Vagina (tissue), 2 donors: Measurements from ENCODE around the gene CCDC154. TPM values are rescaled to one million over a fixed set of nuclear protein-coding genes. Genes with fewer than 3 reads are reported as not detected.

Source experiments
- DNase-seq, 2 donors: peaks; one replicate each; pipeline ENCODE4 v3.0.0-alpha.2; 2017; ENCODE audit errors: extremely low spot score in 2 of 2
- H3K27ac ChIP-seq: fragments of 200-600 bp; sonication (generic); one replicate; pipeline ENCODE4 v1.5.1; 2019
- H3K27me3 ChIP-seq: fragments of 200-600 bp; sonication (generic); one replicate; pipeline ENCODE4 v1.5.1; 2019
- H3K36me3 ChIP-seq, 2 donors: fragments of 200-600 bp; sonication (generic); one replicate each; pipeline ENCODE4 v1.5.1; 2017 to 2019
- H3K4me1 ChIP-seq: fragments of 200-600 bp; sonication (generic); one replicate; pipeline ENCODE4 v1.5.1; 2019
- H3K4me3 ChIP-seq, 2 donors: fragments of 200-600 bp; sonication (generic); 1 replicate in 1 of 2; 2 replicates in 1 of 2; pipeline ENCODE4 v1.5.1; 2016 to 2019
- H3K9me3 ChIP-seq: fragments of 200-600 bp; sonication (generic); one replicate; pipeline ENCODE4 v1.5.1; 2019
- POLR2A ChIP-seq, 2 donors: fragments of 450-650 bp; IDR thresholded peaks; one replicate each; pipeline ENCODE4 v1.6.1; 2017; ENCODE audit warnings: antibody characterized with exemption in 2 of 2, mild to moderate bottlenecking in 2 of 2, moderate library complexity in 2 of 2
- POLR2AphosphoS5 ChIP-seq, 2 donors: sonication (generic); formaldehyde crosslinking; IDR thresholded peaks; one replicate each; pipeline ENCODE4 v1.9.0; 2017; ENCODE audit warnings: antibody characterized with exemption in 2 of 2, mild to moderate bottlenecking in 2 of 2, low read depth in 1 of 2; ENCODE audit not compliant: insufficient read depth in 1 of 2
- intact Hi-C: fragments of 100-400 bp; cut with DNase I; formaldehyde crosslinking; loops from one replicate; pipeline ENCODE4 v1.15.1; 2023
- total RNA-seq: library from RNA; depleted of rRNA; stranded (reverse); fragments of >200 nt; gene quantifications from one replicate; pipeline ENCODE4 v1.2.3, GENCODE V29; 2016
- TF ChIP-seq, protein P1 (sequence below), 3 experiments: fragments of 450-650 bp in 2 of 3; fragments of 200-600 bp in 1 of 3; sonication (generic) in 1 of 3; IDR thresholded peaks; one replicate each; pipeline ENCODE4 v1.5.1; 2017 to 2019; ENCODE audit warnings: antibody characterized with exemption in 3 of 3, mild to moderate bottlenecking in 2 of 3, moderate library complexity in 2 of 3

CCDC154 gene
- total RNA-seq, 1 donor from 2014 or later, result not detected

DNA sequence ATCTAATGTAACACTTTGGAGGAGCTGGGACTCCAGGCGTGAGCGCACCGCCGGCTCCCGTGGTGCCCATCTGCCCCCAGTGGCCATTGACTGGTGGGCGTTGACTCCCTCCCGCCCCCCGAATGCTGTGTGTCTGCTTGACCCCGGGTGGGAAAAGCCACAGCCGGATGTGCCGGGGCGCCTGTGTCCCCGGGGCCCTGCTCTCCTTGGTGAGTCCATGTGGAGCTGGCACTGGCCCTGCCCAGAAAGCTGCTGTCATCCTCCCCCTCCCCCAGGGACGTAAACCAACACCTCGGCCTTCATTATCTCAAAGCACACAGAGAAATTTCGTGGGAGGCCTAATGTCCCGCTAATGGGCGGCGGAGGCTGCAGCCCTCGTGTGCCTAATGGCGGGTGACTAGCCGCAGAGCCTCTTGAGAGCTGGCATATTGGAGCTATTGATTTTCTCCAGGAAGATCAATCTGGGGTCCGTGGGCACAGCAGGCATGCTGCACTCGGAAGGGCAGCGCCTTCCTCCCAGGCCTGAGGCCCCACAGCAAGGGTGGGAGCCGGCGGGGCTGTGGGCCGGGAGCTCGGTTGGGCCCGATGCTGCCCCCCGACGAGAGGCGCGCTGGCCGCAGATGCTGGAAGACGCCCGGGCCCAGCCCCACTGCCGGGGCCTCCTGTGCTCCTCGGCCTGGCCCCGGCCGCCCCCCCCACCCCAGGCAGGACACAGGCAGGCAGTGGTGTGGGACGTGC is 17.5 kb downstream of the CCDC154 start:
- H3K9me3 ChIP-seq, result no peaks in the 10 kb centered on the region
- H3K4me3 ChIP-seq, result no peak overlapping the region
- H3K27ac ChIP-seq, result no peak overlapping the region
- intact Hi-C loops, result loop anchor here (10.0 kb wide), 1 partner anchor 278 kb away; the partner anchor contains the start of gene MAPK8IP3
- no peak for DNase-seq
- H3K27me3 ChIP-seq, result no peaks in the 10 kb centered on the region
- H3K36me3 ChIP-seq, result no peaks in the 10 kb centered on the region
- peaks cover 2% of the 10 kb centered on the region for H3K4me1 ChIP-seq
- TF ChIP-seq, protein P1, sequence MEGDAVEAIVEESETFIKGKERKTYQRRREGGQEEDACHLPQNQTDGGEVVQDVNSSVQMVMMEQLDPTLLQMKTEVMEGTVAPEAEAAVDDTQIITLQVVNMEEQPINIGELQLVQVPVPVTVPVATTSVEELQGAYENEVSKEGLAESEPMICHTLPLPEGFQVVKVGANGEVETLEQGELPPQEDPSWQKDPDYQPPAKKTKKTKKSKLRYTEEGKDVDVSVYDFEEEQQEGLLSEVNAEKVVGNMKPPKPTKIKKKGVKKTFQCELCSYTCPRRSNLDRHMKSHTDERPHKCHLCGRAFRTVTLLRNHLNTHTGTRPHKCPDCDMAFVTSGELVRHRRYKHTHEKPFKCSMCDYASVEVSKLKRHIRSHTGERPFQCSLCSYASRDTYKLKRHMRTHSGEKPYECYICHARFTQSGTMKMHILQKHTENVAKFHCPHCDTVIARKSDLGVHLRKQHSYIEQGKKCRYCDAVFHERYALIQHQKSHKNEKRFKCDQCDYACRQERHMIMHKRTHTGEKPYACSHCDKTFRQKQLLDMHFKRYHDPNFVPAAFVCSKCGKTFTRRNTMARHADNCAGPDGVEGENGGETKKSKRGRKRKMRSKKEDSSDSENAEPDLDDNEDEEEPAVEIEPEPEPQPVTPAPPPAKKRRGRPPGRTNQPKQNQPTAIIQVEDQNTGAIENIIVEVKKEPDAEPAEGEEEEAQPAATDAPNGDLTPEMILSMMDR (IDR thresholded peaks at IDR 0.05), result no peak
- TF ChIP-seq POLR2AphosphoS5 (IDR thresholded peaks at IDR 0.05; ENCODE audit: insufficient read depth in 1 of 2, low read depth in 1 of 2), result no peak
- TF ChIP-seq POLR2A (IDR thresholded peaks at IDR 0.05), result no peak

DNA sequence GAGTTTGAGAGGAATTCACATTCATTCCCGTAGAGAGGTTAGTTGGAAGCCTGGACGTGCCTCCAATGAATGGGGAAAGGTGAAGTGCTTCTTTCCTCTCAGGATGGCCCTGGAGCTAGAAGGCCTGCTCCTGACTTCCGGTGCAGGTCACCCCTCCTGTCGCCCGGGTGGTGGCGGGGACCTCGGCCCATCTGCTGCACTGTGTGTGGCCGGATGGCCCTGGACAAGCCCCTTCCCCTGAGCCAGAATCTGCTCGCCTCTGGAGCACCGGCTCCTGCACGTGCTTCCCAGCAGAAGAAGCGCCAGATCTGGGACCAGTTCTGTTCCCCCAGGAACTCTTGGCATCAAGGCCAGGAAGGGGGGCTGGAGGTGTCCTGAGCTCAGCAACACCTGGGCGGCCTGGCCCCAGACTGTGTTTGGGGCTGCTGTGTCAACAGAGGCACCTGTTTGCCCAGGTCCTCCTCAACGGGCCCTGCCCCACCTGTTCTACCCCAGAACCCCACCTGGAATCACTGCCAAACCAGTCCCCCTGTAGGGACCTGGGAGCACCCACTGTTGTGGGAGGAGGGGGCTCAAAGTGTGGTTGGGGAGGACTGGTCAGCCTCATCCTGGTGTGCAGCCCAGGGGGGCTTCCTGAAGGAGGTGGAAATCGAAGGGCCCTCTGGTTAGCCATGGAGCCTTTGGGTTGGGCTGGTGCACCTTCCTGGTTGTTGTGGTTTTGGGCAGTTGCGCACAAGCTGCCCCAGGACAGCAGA is 18.6 kb downstream of the CCDC154 start:
- no peaks in the 10 kb centered on the region for H3K9me3 ChIP-seq
- TF ChIP-seq POLR2A (IDR thresholded peaks at IDR 0.05) (no peak), POLR2AphosphoS5 (IDR thresholded peaks at IDR 0.05; ENCODE audit: insufficient read depth in 1 of 2, low read depth in 1 of 2) (no peak)
- TF ChIP-seq, protein P1 (IDR thresholded peaks at IDR 0.05), result no peak
- no peak overlapping the region for H3K27ac ChIP-seq
- no peaks in the 10 kb centered on the region for H3K36me3 ChIP-seq
- peaks cover 9% of the 10 kb centered on the region for H3K4me1 ChIP-seq
- no peak overlapping the region for H3K4me3 ChIP-seq
- no peaks in the 10 kb centered on the region for H3K27me3 ChIP-seq
- intact Hi-C loops, result loop anchor here (10.0 kb wide), 1 partner anchor 279 kb away; the partner anchor contains the start of gene MAPK8IP3
- DNase-seq, result no peak

DNA sequence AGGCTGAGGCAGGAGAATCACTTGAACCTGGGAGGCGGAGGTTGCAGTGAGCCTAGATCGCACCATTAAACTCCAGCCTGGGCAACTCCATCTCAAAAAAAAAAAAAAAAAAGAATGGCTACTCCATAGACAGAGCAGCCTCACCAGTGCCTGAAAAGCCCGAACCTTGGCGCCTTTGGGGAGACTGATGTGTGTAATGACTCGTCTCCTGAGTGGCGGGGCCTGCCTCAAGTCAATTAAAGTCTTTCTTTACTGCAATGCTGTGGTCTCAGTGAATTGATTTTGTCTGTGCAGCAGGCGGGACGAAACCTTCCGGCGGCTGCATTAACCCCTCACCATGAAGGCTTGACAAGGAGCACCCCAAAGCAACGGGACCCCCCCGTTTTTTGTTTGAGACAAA is 20.3 kb downstream of the CCDC154 start:
- H3K27ac ChIP-seq, result no peak overlapping the region
- H3K4me1 ChIP-seq, result peaks cover 21% of the 10 kb centered on the region
- DNase-seq, result no peak
- H3K36me3 ChIP-seq, result no peaks in the 10 kb centered on the region
- no peaks in the 10 kb centered on the region for H3K9me3 ChIP-seq
- TF ChIP-seq POLR2A (IDR thresholded peaks at IDR 0.05) (no peak), POLR2AphosphoS5 (IDR thresholded peaks at IDR 0.05; ENCODE audit: insufficient read depth in 1 of 2, low read depth in 1 of 2) (no peak)
- TF ChIP-seq, protein P1 (IDR thresholded peaks at IDR 0.05), result no peak
- H3K27me3 ChIP-seq, result no peaks in the 10 kb centered on the region
- intact Hi-C loops, result loop anchor here (10.0 kb wide), 1 partner anchor 281 kb away; the partner anchor contains the start of gene MAPK8IP3
- no peak overlapping the region for H3K4me3 ChIP-seq

DNA sequence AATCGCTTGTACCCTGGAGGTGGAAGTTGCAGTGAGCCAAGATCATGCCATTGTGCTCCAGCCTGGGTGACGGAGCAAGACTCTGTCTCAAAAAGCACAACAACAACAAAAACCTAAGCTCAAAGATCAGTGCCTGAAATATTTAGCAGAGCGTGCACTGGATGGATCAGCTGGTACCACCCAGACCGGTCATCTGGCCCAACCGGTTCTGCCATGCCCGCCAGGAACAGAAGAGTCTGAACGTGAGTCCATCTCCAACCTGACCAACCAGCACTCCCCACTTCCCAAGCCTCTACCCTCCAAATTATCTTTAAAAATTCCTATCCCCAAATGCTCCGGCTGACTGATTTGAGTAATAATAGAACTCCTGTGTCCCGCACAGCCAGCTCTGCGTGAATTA is 22.3 kb downstream of the CCDC154 start:
- intact Hi-C loops, result loop anchor here (10.0 kb wide), 1 partner anchor 283 kb away; the partner anchor contains the start of gene MAPK8IP3
- H3K27me3 ChIP-seq, result no peaks in the 10 kb centered on the region
- TF ChIP-seq, protein P1 (IDR thresholded peaks at IDR 0.05), result no peak
- no peaks in the 10 kb centered on the region for H3K9me3 ChIP-seq
- H3K4me1 ChIP-seq, result peaks cover 27% of the 10 kb centered on the region
- H3K27ac ChIP-seq, result peak overlapping the region; percentile 86
- no peak overlapping the region for H3K4me3 ChIP-seq
- no peaks in the 10 kb centered on the region for H3K36me3 ChIP-seq
- no peak for DNase-seq
